ENCODE results near the gene ELMOD3. TPM values are rescaled to one million over a fixed set of nuclear protein-coding genes. Genes with fewer than 3 reads are reported as not detected.
"Not testable (repeated sequence)": the region's sequence is repeated elsewhere in the genome, so short reads cannot be mapped to it uniquely, and the experiment has no call there.

Gene ELMOD3
- total RNA-seq: 21.7 and 22.3 TPM in 2 replicates

- intact Hi-C loops (cut with micrococcal nuclease): loop anchor here (1.0 to 5.0 kb wide), 14 partner anchors 26 to 1208 kb away; partner anchors contain the start of genes C2orf68, CHMP3, GGCX and IMMT
Observed at GRCh38 chr2:85354286-85355072, at the start of gene ELMOD3, which contains the start of gene RETSAT. TSS of gene ELMOD3 (plus strand) at chr2:85354769. CDS start at chr2:85357199, 2,430 bp downstream. TSS of gene RETSAT (minus strand) at chr2:85354528. CDS start at chr2:85354507, 21 bp downstream.

- intact Hi-C loops (cut with micrococcal nuclease): no loop called here
Observed at GRCh38 chr2:85307527-85307897, 47.1 kb upstream of the ELMOD3 start.

- intact Hi-C loops (cut with micrococcal nuclease): no loop called here
Observed at GRCh38 chr2:85308201-85308600, 46.4 kb upstream of the ELMOD3 start.

GRCh38 chr2:85308896-85309555, 45.5 kb upstream of the ELMOD3 start:
- intact Hi-C loops (cut with micrococcal nuclease): no loop called here

- intact Hi-C loops (cut with micrococcal nuclease): no loop called here
Observed at GRCh38 chr2:85309699-85310321, 44.8 kb upstream of the ELMOD3 start.

GRCh38 chr2:85310330-85310729, 44.2 kb upstream of the ELMOD3 start:
- intact Hi-C loops (cut with micrococcal nuclease): no loop called here

- intact Hi-C loops (cut with micrococcal nuclease): no loop called here
Observed at GRCh38 chr2:85312404-85312803, 42.2 kb upstream of the ELMOD3 start.

- intact Hi-C loops (cut with micrococcal nuclease): no loop called here
Observed at GRCh38 chr2:85314884-85315242, 39.7 kb upstream of the ELMOD3 start.

- intact Hi-C loops (cut with micrococcal nuclease): not testable (repeated sequence)
Observed at GRCh38 chr2:85315921-85316320, 38.6 kb upstream of the ELMOD3 start.

- intact Hi-C loops (cut with micrococcal nuclease): no loop called here
Observed at GRCh38 chr2:85318222-85319074, 36.1 kb upstream of the ELMOD3 start.

- intact Hi-C loops (cut with micrococcal nuclease): loop anchor here (10.0 kb wide), 1 partner anchor 875 kb away; the partner anchor contains the start of genes IMMT and MRPL35
Observed at GRCh38 chr2:85319796-85320195, 34.8 kb upstream of the ELMOD3 start.

- intact Hi-C loops (cut with micrococcal nuclease): loop anchor here (10.0 kb wide), 1 partner anchor 871 kb away; the partner anchor contains the start of genes IMMT and MRPL35
Observed at GRCh38 chr2:85323351-85323987, 31.1 kb upstream of the ELMOD3 start.

- intact Hi-C loops (cut with micrococcal nuclease): loop anchor here (10.0 kb wide), 1 partner anchor 871 kb away; the partner anchor contains the start of genes IMMT and MRPL35
Observed at GRCh38 chr2:85323988-85324367, 30.6 kb upstream of the ELMOD3 start.

GRCh38 chr2:85324639-85325465, 29.7 kb upstream of the ELMOD3 start:
- intact Hi-C loops (cut with micrococcal nuclease): loop anchor here (10.0 kb wide), 1 partner anchor 870 kb away; the partner anchor contains the start of genes IMMT and MRPL35

- intact Hi-C loops (cut with micrococcal nuclease): loop anchor here (10.0 kb wide), 1 partner anchor 869 kb away; the partner anchor contains the start of genes IMMT and MRPL35
Observed at GRCh38 chr2:85325466-85325811, 29.1 kb upstream of the ELMOD3 start.

GRCh38 chr2:85326406-85327159, 28.0 kb upstream of the ELMOD3 start:
- intact Hi-C loops (cut with micrococcal nuclease): loop anchor here (1.0 to 10.0 kb wide), 6 partner anchors 26 to 868 kb away; partner anchors contain the start of genes IMMT, MRPL35 and PTCD3

GRCh38 chr2:85327160-85327821, 27.3 kb upstream of the ELMOD3 start:
- intact Hi-C loops (cut with micrococcal nuclease): loop anchor here (2.0 to 10.0 kb wide), 4 partner anchors 36 to 868 kb away; partner anchors contain the start of genes IMMT, MRPL35 and PTCD3

Measured in T-helper 1 cell treated with Interleukin-12 subunit alpha and Interleukin-12 subunit beta and Interleukin-4 antibody, amounts not matched to agents 30 ng/mL and 1 ng/mL, for 36 hours (primary cell).